ENCODE results near the gene EPS8L2. TPM values are rescaled to one million over a fixed set of nuclear protein-coding genes. Genes with fewer than 3 reads are reported as not detected.
A peak's percentile ranks its signal among the peaks of the same experiment; 100 is the strongest.

The EPS8L2 gene
- total RNA-seq, 1 experiment from 2014 or later, result 92.8 TPM

DNA sequence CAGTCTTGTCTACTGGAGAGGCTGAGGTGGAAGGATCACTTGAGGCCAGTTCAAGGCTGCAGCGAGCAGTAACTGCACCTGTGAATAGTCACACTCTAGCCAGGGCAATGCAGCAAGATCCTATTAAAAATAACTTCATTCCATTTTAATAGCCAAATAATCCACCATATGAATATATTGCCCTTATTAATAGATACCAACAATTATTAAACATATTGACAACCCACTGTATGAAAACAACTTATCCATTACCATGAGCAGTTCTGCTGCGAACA, 60.8 kb downstream of the EPS8L2 start:
- TF ChIP-seq CTCF (conservative IDR thresholded peaks at IDR 0.05), result no peak
- H3K9me3 Mint-ChIP-seq, result no peaks in the 10 kb centered on the region
- H3K27ac ChIP-seq (ENCODE audit: insufficient read length, low read depth, low read length), result no peak overlapping the region
- no peak overlapping the region for H3K56ac ChIP-seq (ENCODE audit: insufficient read length, low read depth, low read length)
- no peak overlapping the region for H3K4me2 ChIP-seq (ENCODE audit: insufficient read depth, insufficient read length, low read length)
- H3K27me3 Mint-ChIP-seq (ENCODE audit: low read depth), result no peaks in the 10 kb centered on the region
- no peak overlapping the region for H2BK5ac ChIP-seq (ENCODE audit: insufficient read length, low read length)
- no peaks in the 10 kb centered on the region for H3K4me1 ChIP-seq (ENCODE audit: insufficient read depth, low read length)
- no peak overlapping the region for H2BK20ac ChIP-seq (ENCODE audit: low read depth, low read length, poor library complexity, severe bottlenecking)
- no peak overlapping the region for H3K9ac ChIP-seq (ENCODE audit: extremely low read depth, insufficient read length, low read length)
- no peaks in the 10 kb centered on the region for H4K20me1 ChIP-seq (ENCODE audit: control insufficient read depth, insufficient read depth, insufficient read length)
- WGBS (ENCODE audit: extremely low coverage, insufficient read length, low lambda C conversion rate), result no CpG with 5 or more reads among the region's 2 CpGs
- H3K36me3 Mint-ChIP-seq (ENCODE audit: insufficient read depth in 1 of 3, low read depth in 3 of 3), result peaks cover 15 to 62% (median 58%) of the 10 kb centered on the region in 3 experiments; a peak in 6 of 7 replicates
- DNase-seq, result no peak
- H3K23ac ChIP-seq (ENCODE audit: insufficient read length, low read depth, low read length), result no peak overlapping the region
- no peak overlapping the region for H3K18ac ChIP-seq (ENCODE audit: insufficient read length, low read depth, low read length)
- H3K4ac ChIP-seq (ENCODE audit: low read depth, low read length), result no peak overlapping the region
- no peak overlapping the region for H4K5ac ChIP-seq (ENCODE audit: insufficient read length, low read depth, low read length)
- H3K23me2 ChIP-seq (ENCODE audit: insufficient read length, low read depth, low read length, poor library complexity, severe bottlenecking), result no peaks in the 10 kb centered on the region
- peak overlapping the region in 2 of 3 experiments; percentile 33 to 70; a peak in 3 of 7 replicates for H3K27ac Mint-ChIP-seq
- no peak overlapping the region for H2BK120ac ChIP-seq (ENCODE audit: low read depth, low read length, poor library complexity, severe bottlenecking)
- H2BK15ac ChIP-seq (ENCODE audit: low read depth, low read length), result no peak overlapping the region
- no peaks in the 10 kb centered on the region for H3K9me3 ChIP-seq (ENCODE audit: control insufficient read depth, low read depth, low read length)
- H2BK12ac ChIP-seq (ENCODE audit: insufficient read length, low read depth, low read length), result no peak overlapping the region
- H3T11ph ChIP-seq (ENCODE audit: low read length), result no peak overlapping the region
- no peak overlapping the region for H2AK5ac ChIP-seq (ENCODE audit: insufficient read length, low read length)
- H3K14ac ChIP-seq (ENCODE audit: insufficient read depth, low read length), result no peak overlapping the region; the same call in 1 of the 2 replicates
- H3K79me1 ChIP-seq (ENCODE audit: insufficient read depth, low read depth, low read length, poor library complexity, severe bottlenecking), result no peaks in the 10 kb centered on the region
- no peaks in the 10 kb centered on the region for H3K79me2 ChIP-seq (ENCODE audit: insufficient read depth, low read length)
- H4K8ac ChIP-seq (replicated peaks; ENCODE audit: insufficient read length, low read depth, low read length), result no peak overlapping the region
- peaks cover 11 to 15% of the 10 kb centered on the region in 2 experiments for H3K4me1 Mint-ChIP-seq
- H3K4me3 Mint-ChIP-seq, result no peak overlapping the region
- H3K27me3 ChIP-seq (ENCODE audit: insufficient read depth, low read length), result no peaks in the 10 kb centered on the region
- no peak overlapping the region for H2AFZ ChIP-seq (ENCODE audit: low read length)
- H4K91ac ChIP-seq (ENCODE audit: insufficient read length, low read depth, low read length), result no peak overlapping the region
